Neutrophil (primary cell): ENCODE results near the gene PDCD5.

Source experiments
- H3K27ac ChIP-seq: fragments of 200-600 bp; sonication (generic); 2 replicates; pipeline ENCODE4 v1.5.1; 2016; ENCODE audit warnings: mild to moderate bottlenecking, moderate library complexity
- H3K27me3 ChIP-seq: fragments of 200-600 bp; sonication (generic); 2 replicates; pipeline ENCODE4 v1.6.0; 2016; ENCODE audit warnings: mild to moderate bottlenecking
- H3K36me3 ChIP-seq: fragments of 200-600 bp; sonication (generic); 2 replicates; pipeline ENCODE4 v1.5.1; 2017
- H3K4me1 ChIP-seq, 2 experiments: fragments of 200-600 bp in 1 of 2; sonication (generic) in 1 of 2; 1 replicate in 1 of 2; 2 replicates in 1 of 2; pipeline versions ENCODE4 v1.5.1 to v1.6.1; 2013 to 2016; ENCODE audit warnings: low read depth in 1 of 2, low read length in 1 of 2, mild to moderate bottlenecking in 1 of 2, moderate library complexity in 1 of 2; ENCODE audit not compliant: control insufficient read depth in 1 of 2, insufficient read depth in 1 of 2
- H3K4me3 ChIP-seq, 2 experiments: fragments of 200-600 bp in 1 of 2; sonication (generic) in 1 of 2; 1 replicate in 1 of 2; 2 replicates in 1 of 2; pipeline ENCODE4 v1.5.1; 2013 to 2016; ENCODE audit warnings: low read depth in 1 of 2, low read length in 1 of 2, mild to moderate bottlenecking in 1 of 2, moderate library complexity in 1 of 2
- H3K9me3 ChIP-seq: fragments of 200-600 bp; sonication (generic); 2 replicates; pipeline ENCODE4 v1.5.1; 2016
- CTCF ChIP-seq: fragments of 200-600 bp; sonication (generic); IDR thresholded peaks from 2 replicates; pipeline ENCODE4 v1.5.1; 2016; ENCODE audit warnings: antibody characterized with exemption

PDCD5 gene

GRCh38 chr19:32542477-32543108 lies 38.4 kb upstream of the PDCD5 start:
- Histone ChIP-seq H3K27me3 (no peaks in the 10 kb centered on the region), H3K4me3 (no peak overlapping the region), H3K27ac (no peak overlapping the region), H3K36me3 (no peaks in the 10 kb centered on the region), H3K9me3 (no peaks in the 10 kb centered on the region), H3K4me1 (no peaks in the 10 kb centered on the region)
- TF ChIP-seq CTCF, result no peak

GRCh38 chr19:32543115-32543900 lies 37.7 kb upstream of the PDCD5 start:
- H3K4me1 ChIP-seq, result no peaks in the 10 kb centered on the region
- TF ChIP-seq CTCF, result no peak
- H3K36me3 ChIP-seq, result no peaks in the 10 kb centered on the region
- H3K27ac ChIP-seq, result no peak overlapping the region
- H3K27me3 ChIP-seq, result no peaks in the 10 kb centered on the region
- H3K9me3 ChIP-seq, result no peaks in the 10 kb centered on the region
- no peak overlapping the region for H3K4me3 ChIP-seq

- no peak for TF ChIP-seq CTCF
- H3K4me3 ChIP-seq, result no peak overlapping the region
- no peaks in the 10 kb centered on the region for H3K9me3 ChIP-seq
- no peaks in the 10 kb centered on the region for H3K27me3 ChIP-seq
- H3K27ac ChIP-seq, result no peak overlapping the region
- H3K36me3 ChIP-seq, result no peaks in the 10 kb centered on the region
- no peaks in the 10 kb centered on the region for H3K4me1 ChIP-seq
These were observed 36.1 kb upstream of the PDCD5 start for GRCh38 chr19:32544917-32545316.

- no peaks in the 10 kb centered on the region for H3K4me1 ChIP-seq
- no peak for TF ChIP-seq CTCF
These were observed 30.3 kb upstream of the PDCD5 start for GRCh38 chr19:32550666-32551065.

GRCh38 chr19:32555786-32556185 lies 25.2 kb upstream of the PDCD5 start:
- H3K9me3 ChIP-seq, result no peaks in the 10 kb centered on the region
- no peak overlapping the region for H3K27ac ChIP-seq
- no peaks in the 10 kb centered on the region for H3K4me1 ChIP-seq
- H3K4me3 ChIP-seq, result no peak overlapping the region
- TF ChIP-seq CTCF, result no peak
- H3K36me3 ChIP-seq, result no peaks in the 10 kb centered on the region
- peaks cover 18% of the 10 kb centered on the region for H3K27me3 ChIP-seq

More at GRCh38 chr19:32550666-32551065, 30.3 kb upstream of the PDCD5 start:
- Histone ChIP-seq H3K27ac (no peak overlapping the region), H3K27me3 (peaks cover 3% of the 10 kb centered on the region), H3K9me3 (no peaks in the 10 kb centered on the region), H3K4me3 (no peak overlapping the region), H3K36me3 (no peaks in the 10 kb centered on the region)
